HCT116 (cell line): Measurements from ENCODE around the gene TLX1.

Experiments used
- CEBPB ChIP-seq: IDR thresholded peaks from 2 replicates; pipeline ENCODE4 v1.6.1; 2012; ENCODE audit warnings: low read depth
- EZH2 ChIP-seq: fragments of 200-600 bp; sonication (generic); IDR thresholded peaks from 2 replicates; pipeline ENCODE4 v1.6.1; 2017; ENCODE audit warnings: antibody characterized with exemption, mixed run types
- EZH2phosphoT487 ChIP-seq: fragments of 200-600 bp; IDR thresholded peaks from 2 replicates; pipeline ENCODE4 v1.6.1; 2018; ENCODE audit warnings: antibody characterized with exemption, borderline replicate concordance
- JUND ChIP-seq: IDR thresholded peaks from 2 replicates; pipeline ENCODE4 v1.6.1; 2012
- POLR2A ChIP-seq: IDR thresholded peaks from 2 replicates; pipeline ENCODE4 v1.7.0; 2011; ENCODE audit warnings: borderline replicate concordance; ENCODE audit not compliant: insufficient read depth, insufficient read length; ENCODE audit errors: extremely low read depth
- POLR2AphosphoS5 ChIP-seq: IDR thresholded peaks from 2 replicates; pipeline ENCODE4 v1.6.1; 2011; ENCODE audit warnings: mild to moderate bottlenecking, low read depth, low read length, moderate library complexity
- SIN3A ChIP-seq: IDR thresholded peaks from 2 replicates; pipeline ENCODE4 v1.6.1; 2012; ENCODE audit warnings: low read depth
- SP1 ChIP-seq: IDR thresholded peaks from 2 replicates; pipeline ENCODE4 v1.6.1; 2012; ENCODE audit warnings: low read depth
- TCF7L2 ChIP-seq: IDR thresholded peaks from 2 replicates; pipeline ENCODE4 v1.7.0; 2011; ENCODE audit warnings: borderline replicate concordance, inconsistent platforms; ENCODE audit not compliant: insufficient read depth, insufficient read length; ENCODE audit errors: extremely low read depth
- YY1 ChIP-seq: IDR thresholded peaks from 2 replicates; pipeline ENCODE4 v1.6.1; 2011; ENCODE audit warnings: low read length, low read depth, moderate library complexity, mild to moderate bottlenecking; ENCODE audit not compliant: insufficient replicate concordance; ENCODE audit errors: extremely low read depth
- ZNF274 ChIP-seq: fragments of 200-500 bp; sonication (Bioruptor generic); IDR thresholded peaks from 2 replicates; pipeline ENCODE4 v1.6.1; 2014; ENCODE audit warnings: mild to moderate bottlenecking, low read depth, low read length, inconsistent platforms
- TF ChIP-seq, protein P1 (sequence below), 3 experiments: fragments of 200-600 bp in 1 of 3; sonication (generic) in 1 of 3; IDR thresholded peaks in 2 of 3; conservative IDR thresholded peaks in 1 of 3; 2 replicates each; pipeline ENCODE4 v1.5.1; 2012 to 2017; ENCODE audit warnings: low read depth in 2 of 3, low read length in 2 of 3, antibody characterized with exemption in 1 of 3, borderline replicate concordance in 1 of 3, control low read depth in 1 of 3, mild to moderate bottlenecking in 1 of 3, mixed read lengths in 1 of 3, mixed run types in 1 of 3, moderate library complexity in 1 of 3; ENCODE audit not compliant: insufficient read depth in 1 of 3
- TF ChIP-seq, protein P2 (sequence below): IDR thresholded peaks from 2 replicates; pipeline ENCODE4 v1.6.1; 2012

DNA sequence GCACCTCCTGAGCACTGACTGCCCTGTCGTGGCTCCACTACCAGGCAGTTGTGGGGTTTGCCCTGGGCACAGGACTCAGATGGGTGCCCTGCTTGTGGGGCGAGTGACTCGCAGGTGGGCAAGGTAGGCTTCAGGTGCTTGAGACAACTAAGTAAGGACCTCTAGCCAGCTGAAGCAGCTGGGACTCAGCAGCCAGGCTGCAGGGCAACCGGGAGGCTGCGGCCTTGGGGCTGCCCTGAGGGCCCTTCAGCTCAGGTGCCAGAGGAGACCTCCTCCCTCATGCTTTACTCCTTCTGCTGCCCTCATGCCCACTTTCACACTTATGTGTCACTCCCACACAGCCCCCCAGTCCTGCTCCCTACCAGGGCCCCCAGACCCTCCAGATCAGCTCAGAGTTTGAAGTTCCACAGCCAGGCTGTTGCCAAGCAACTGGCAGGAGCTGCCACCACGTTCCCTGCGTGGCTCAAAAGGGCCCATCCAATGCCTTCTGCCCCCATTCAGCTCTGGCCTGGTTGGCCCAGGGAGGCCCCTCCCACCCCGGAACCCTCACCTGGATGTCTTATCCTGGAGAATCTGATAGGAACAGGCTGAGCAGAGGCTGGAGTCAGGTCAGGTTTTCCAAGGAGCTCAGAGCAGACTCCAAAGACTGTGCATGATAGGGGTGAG, 10.0 kb downstream of the TLX1 start:
- TF ChIP-seq, protein P1, sequence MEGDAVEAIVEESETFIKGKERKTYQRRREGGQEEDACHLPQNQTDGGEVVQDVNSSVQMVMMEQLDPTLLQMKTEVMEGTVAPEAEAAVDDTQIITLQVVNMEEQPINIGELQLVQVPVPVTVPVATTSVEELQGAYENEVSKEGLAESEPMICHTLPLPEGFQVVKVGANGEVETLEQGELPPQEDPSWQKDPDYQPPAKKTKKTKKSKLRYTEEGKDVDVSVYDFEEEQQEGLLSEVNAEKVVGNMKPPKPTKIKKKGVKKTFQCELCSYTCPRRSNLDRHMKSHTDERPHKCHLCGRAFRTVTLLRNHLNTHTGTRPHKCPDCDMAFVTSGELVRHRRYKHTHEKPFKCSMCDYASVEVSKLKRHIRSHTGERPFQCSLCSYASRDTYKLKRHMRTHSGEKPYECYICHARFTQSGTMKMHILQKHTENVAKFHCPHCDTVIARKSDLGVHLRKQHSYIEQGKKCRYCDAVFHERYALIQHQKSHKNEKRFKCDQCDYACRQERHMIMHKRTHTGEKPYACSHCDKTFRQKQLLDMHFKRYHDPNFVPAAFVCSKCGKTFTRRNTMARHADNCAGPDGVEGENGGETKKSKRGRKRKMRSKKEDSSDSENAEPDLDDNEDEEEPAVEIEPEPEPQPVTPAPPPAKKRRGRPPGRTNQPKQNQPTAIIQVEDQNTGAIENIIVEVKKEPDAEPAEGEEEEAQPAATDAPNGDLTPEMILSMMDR (IDR thresholded peaks at IDR 0.05 in 2 of 3, conservative IDR thresholded peaks at IDR 0.05 in 1 of 3; ENCODE audit: borderline replicate concordance in 1 of 3, insufficient read depth in 1 of 3, low read depth in 2 of 3, low read length in 2 of 3): no peak
- TF ChIP-seq, protein P2, sequence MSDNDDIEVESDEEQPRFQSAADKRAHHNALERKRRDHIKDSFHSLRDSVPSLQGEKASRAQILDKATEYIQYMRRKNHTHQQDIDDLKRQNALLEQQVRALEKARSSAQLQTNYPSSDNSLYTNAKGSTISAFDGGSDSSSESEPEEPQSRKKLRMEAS: no peak
- TF ChIP-seq SP1 (no peak), EZH2phosphoT487 (no peak), EZH2 (no peak), CEBPB (no peak), ZNF274 (no peak), JUND (no peak), SIN3A (no peak), POLR2A (no peak), POLR2AphosphoS5 (no peak), YY1 (no peak), TCF7L2 (no peak)
